PFSK-1 (cell line): ENCODE results near the gene PC.

ENCODE experiments used
- FOXP2 ChIP-seq: optimal IDR thresholded peaks from 2 replicates; pipeline ENCODE3; 2011; ENCODE audit warnings: borderline replicate concordance, control low read depth, inconsistent platforms; ENCODE audit not compliant: insufficient read depth; ENCODE audit errors: extremely low read length, extremely low read depth
- POLR2AphosphoS5 ChIP-seq: IDR thresholded peaks from 2 replicates; pipeline ENCODE4 v1.6.1; 2012; ENCODE audit warnings: low read depth, mild to moderate bottlenecking, control low read depth, low read length, moderate library complexity
- SIN3A ChIP-seq: IDR thresholded peaks from 2 replicates; pipeline ENCODE4 v1.6.1; 2012; ENCODE audit warnings: mild to moderate bottlenecking, low read length, moderate library complexity, borderline replicate concordance; ENCODE audit not compliant: insufficient read depth
- TAF1 ChIP-seq: IDR thresholded peaks from 2 replicates; pipeline ENCODE4 v1.6.1; 2012; ENCODE audit warnings: low read length, control low read depth, borderline replicate concordance; ENCODE audit not compliant: insufficient read depth
- TF ChIP-seq, protein P1 (sequence below), 2 experiments: IDR thresholded peaks; 2 replicates each; pipeline versions ENCODE4 v1.6.1 to v1.8.0; 2011 to 2012; ENCODE audit warnings: low read depth in 2 of 2, low read length in 2 of 2, control low read depth in 1 of 2, inconsistent platforms in 1 of 2, mild to moderate bottlenecking in 1 of 2, moderate library complexity in 1 of 2; ENCODE audit not compliant: insufficient read depth in 1 of 2

DNA sequence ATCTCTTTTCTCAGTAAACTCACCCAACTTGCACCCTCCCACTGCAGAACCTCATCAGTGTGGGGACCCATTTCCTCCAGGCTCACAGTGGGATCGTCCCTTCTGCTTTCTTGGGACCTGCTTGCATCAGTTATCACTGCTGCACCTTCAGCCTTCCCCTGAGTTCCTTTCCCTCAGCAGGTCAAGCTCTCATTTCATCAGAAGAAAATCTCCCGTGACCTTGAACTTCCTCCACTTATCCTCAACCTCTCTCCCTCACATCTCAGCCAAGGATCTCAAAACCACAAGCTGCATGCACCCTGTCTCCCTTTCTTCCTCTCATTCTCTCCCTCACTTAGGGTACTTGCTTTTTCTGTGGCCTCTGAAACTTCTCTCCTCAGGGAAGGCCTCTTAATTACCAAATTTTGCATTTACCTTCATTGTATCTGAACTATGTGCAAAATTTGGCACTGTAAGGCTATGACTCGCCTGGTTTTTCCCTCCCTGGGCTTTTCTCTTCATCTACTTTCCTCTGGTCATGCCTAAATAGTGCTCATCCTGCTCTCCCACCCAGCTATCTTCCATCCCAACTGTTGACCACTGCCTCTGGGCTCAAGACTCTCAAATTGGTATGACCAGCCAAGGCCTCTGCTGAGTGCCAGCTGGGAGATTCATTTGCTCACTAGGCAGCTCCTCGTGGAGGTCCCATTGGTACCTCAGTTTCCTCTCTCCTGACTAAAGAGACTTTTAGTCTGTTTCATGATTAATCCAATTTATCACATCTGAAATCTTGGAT, 117.7 kb downstream of the PC start:
- TF ChIP-seq, protein P1, sequence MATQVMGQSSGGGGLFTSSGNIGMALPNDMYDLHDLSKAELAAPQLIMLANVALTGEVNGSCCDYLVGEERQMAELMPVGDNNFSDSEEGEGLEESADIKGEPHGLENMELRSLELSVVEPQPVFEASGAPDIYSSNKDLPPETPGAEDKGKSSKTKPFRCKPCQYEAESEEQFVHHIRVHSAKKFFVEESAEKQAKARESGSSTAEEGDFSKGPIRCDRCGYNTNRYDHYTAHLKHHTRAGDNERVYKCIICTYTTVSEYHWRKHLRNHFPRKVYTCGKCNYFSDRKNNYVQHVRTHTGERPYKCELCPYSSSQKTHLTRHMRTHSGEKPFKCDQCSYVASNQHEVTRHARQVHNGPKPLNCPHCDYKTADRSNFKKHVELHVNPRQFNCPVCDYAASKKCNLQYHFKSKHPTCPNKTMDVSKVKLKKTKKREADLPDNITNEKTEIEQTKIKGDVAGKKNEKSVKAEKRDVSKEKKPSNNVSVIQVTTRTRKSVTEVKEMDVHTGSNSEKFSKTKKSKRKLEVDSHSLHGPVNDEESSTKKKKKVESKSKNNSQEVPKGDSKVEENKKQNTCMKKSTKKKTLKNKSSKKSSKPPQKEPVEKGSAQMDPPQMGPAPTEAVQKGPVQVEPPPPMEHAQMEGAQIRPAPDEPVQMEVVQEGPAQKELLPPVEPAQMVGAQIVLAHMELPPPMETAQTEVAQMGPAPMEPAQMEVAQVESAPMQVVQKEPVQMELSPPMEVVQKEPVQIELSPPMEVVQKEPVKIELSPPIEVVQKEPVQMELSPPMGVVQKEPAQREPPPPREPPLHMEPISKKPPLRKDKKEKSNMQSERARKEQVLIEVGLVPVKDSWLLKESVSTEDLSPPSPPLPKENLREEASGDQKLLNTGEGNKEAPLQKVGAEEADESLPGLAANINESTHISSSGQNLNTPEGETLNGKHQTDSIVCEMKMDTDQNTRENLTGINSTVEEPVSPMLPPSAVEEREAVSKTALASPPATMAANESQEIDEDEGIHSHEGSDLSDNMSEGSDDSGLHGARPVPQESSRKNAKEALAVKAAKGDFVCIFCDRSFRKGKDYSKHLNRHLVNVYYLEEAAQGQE (IDR thresholded peaks at IDR 0.05; ENCODE audit: insufficient read depth in 1 of 2, low read depth in 2 of 2, low read length in 2 of 2): no peak
- TF ChIP-seq TAF1 (no peak), SIN3A (no peak), POLR2AphosphoS5 (no peak), FOXP2 (no peak)
